Measurements from ENCODE around the gene PYCR2. TPM values are rescaled to one million over a fixed set of nuclear protein-coding genes. Genes with fewer than 3 reads are reported as not detected.

Gene PYCR2
- total and polyA plus RNA-seq, 7 donors: 31.0 to 74.4 (median 34.9) TPM

GRCh38 chr1:225911191-225912130 is 12.6 kb downstream of the PYCR2 start:
- DNase-seq: peak; percentile 79
- Histone ChIP-seq H3K27me3 (no peaks in the 10 kb centered on the region), H3K4me1 (peaks cover 0 to 11% (median 9%) of the 10 kb centered on the region in 4 donors), H3K4me3 (peak overlapping the region in 1 of 4 donors; percentile 8), H3K36me3 (peaks cover 0 to 12% (median 0%) of the 10 kb centered on the region in 4 donors), H3K9me3 (no peaks in the 10 kb centered on the region), H3K27ac (peak overlapping the region in 2 of 4 donors; percentile 25 to 38)
- intact Hi-C loops (cut with DNase I): loop anchor here (1.0 to 2.0 kb wide), 2 partner anchors 29 to 436 kb away; partner anchors contain the start of gene TMEM63A
- TF ChIP-seq, protein P1, sequence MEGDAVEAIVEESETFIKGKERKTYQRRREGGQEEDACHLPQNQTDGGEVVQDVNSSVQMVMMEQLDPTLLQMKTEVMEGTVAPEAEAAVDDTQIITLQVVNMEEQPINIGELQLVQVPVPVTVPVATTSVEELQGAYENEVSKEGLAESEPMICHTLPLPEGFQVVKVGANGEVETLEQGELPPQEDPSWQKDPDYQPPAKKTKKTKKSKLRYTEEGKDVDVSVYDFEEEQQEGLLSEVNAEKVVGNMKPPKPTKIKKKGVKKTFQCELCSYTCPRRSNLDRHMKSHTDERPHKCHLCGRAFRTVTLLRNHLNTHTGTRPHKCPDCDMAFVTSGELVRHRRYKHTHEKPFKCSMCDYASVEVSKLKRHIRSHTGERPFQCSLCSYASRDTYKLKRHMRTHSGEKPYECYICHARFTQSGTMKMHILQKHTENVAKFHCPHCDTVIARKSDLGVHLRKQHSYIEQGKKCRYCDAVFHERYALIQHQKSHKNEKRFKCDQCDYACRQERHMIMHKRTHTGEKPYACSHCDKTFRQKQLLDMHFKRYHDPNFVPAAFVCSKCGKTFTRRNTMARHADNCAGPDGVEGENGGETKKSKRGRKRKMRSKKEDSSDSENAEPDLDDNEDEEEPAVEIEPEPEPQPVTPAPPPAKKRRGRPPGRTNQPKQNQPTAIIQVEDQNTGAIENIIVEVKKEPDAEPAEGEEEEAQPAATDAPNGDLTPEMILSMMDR (IDR thresholded peaks at IDR 0.05): peak; percentile 73 to 96 (median 82)
- no peak for TF ChIP-seq POLR2A (IDR thresholded peaks at IDR 0.05)
- WGBS, 2 donors: 33 to 43% methylated on average over 53 of the region's 53 CpGs

- Histone ChIP-seq H3K4me1 (peaks cover 0 to 11% (median 9%) of the 10 kb centered on the region in 4 donors), H3K4me3 (no peak overlapping the region), H3K27ac (no peak overlapping the region), H3K36me3 (peaks cover 0 to 4% (median 0%) of the 10 kb centered on the region in 4 donors), H3K9me3 (no peaks in the 10 kb centered on the region), H3K27me3 (no peaks in the 10 kb centered on the region)
- WGBS, 2 donors: 95 to 96% methylated on average over 1 of the region's 1 CpG
- no peak for DNase-seq
- no peak for TF ChIP-seq POLR2A (IDR thresholded peaks at IDR 0.05)
- no peak for TF ChIP-seq POLR2AphosphoS5 (IDR thresholded peaks at IDR 0.05)
- no peak for TF ChIP-seq EP300 (IDR thresholded peaks at IDR 0.05)
- TF ChIP-seq, protein P1 (IDR thresholded peaks at IDR 0.05): no peak
- intact Hi-C loops (cut with DNase I): no loop called here
These were observed 14.6 kb downstream of the PYCR2 start for GRCh38 chr1:225909477-225909876.

DNA sequence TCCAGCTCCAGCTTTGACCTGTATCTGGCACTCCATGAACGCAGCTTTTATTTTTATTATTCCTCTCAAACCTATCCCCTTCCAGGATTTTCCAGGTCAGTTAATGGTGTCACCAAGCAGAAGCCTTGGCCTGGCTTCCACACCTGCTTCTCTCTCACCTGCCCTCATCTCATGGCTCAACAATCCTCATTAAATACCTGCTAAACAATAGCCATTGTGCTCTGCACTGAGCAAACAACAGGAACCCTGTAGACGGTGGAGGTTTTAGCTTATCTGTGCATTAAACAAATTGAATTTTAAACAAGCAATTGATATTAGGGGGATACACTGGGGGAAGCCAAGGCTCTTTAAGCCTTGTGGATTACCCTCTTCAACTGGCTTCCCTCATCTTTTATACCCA is 15.3 kb downstream of the PYCR2 start:
- 16 to 67% methylated on average over 2 of the region's 2 CpGs for WGBS, 2 donors
- Histone ChIP-seq H3K27ac (no peak overlapping the region), H3K36me3 (no peaks in the 10 kb centered on the region), H3K4me1 (peaks cover 0 to 11% (median 9%) of the 10 kb centered on the region in 4 donors), H3K9me3 (no peaks in the 10 kb centered on the region), H3K27me3 (no peaks in the 10 kb centered on the region), H3K4me3 (no peak overlapping the region)
- no peak for DNase-seq
- no peak for TF ChIP-seq EP300 (IDR thresholded peaks at IDR 0.05)
- no peak for TF ChIP-seq POLR2A (IDR thresholded peaks at IDR 0.05)
- no peak for TF ChIP-seq POLR2AphosphoS5 (IDR thresholded peaks at IDR 0.05)
- TF ChIP-seq, protein P1 (IDR thresholded peaks at IDR 0.05): no peak
- intact Hi-C loops (cut with DNase I): no loop called here

DNA sequence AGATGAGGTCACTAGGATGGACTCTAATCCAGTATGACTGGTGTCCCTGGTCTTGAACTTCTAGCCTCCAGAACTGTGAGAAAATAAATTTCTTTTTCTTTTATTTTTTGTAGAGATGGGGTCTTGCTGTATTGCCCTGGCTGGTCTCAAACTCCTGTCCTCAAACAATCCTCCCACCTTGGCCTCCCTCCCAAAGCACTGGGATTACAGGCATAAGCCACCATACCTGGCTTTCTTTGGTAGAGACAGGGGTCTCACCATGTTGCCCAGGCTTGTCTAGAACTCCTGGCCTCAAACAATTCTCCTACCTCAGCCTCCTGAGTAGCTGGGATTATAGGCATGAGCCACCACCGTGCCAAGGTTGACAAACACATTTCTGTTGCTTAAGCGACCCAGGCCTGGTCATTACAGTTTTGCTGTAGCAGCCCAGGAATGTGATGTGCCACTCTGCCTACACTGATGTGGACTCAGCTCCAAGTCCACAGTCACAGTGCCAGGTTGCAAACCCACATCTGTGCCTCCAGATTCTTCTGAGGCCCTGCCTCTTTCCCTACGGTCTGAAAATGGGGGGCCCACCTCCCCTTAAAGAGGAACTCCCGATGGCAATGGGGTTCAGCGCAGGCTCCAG is 15.9 kb downstream of the PYCR2 start:
- WGBS, 2 donors: 44 to 78% methylated on average over 5 of the region's 5 CpGs
- Histone ChIP-seq H3K27ac (no peak overlapping the region), H3K27me3 (no peaks in the 10 kb centered on the region), H3K4me3 (no peak overlapping the region), H3K36me3 (no peaks in the 10 kb centered on the region), H3K4me1 (peaks cover 0 to 11% (median 9%) of the 10 kb centered on the region in 4 donors), H3K9me3 (no peaks in the 10 kb centered on the region)
- intact Hi-C loops (cut with DNase I): no loop called here
- TF ChIP-seq POLR2AphosphoS5 (IDR thresholded peaks at IDR 0.05) (no peak), EP300 (IDR thresholded peaks at IDR 0.05) (no peak), POLR2A (IDR thresholded peaks at IDR 0.05) (no peak)
- TF ChIP-seq, protein P1 (IDR thresholded peaks at IDR 0.05): no peak
- no peak for DNase-seq
